Kidney (tissue), 14 donors: ENCODE results near the gene KAT7. TPM values are rescaled to one million over a fixed set of nuclear protein-coding genes. Genes with fewer than 3 reads are reported as not detected.

ENCODE experiments used
- DNase-seq, 5 donors: peaks; one replicate each; pipeline ENCODE4 v3.0.0-alpha.2; 2013 to 2020
- FAIRE-seq: peaks from 2 replicates; lab custom pipeline; 2012; peaks lifted over from hg19 to GRCh38; lab: Jason Lieb, UNC
- H3K27ac ChIP-seq, 2 donors: one replicate each; pipeline ENCODE4 v1.7.0; 2013; ENCODE audit warnings: low read depth in 2 of 2, low read length in 2 of 2, inconsistent platforms in 1 of 2
- H3K27me3 ChIP-seq: one replicate; pipeline ENCODE4 v1.7.1; 2013; ENCODE audit warnings: low read length, inconsistent platforms; ENCODE audit not compliant: control insufficient read depth, insufficient read depth
- H3K36me3 ChIP-seq, 3 donors: one replicate each; pipeline versions ENCODE4 v1.7.0 to v1.7.1; 2013; ENCODE audit warnings: low read length in 3 of 3, control low read depth in 1 of 3, inconsistent platforms in 1 of 3; ENCODE audit not compliant: insufficient read depth in 3 of 3, control insufficient read depth in 2 of 3
- H3K4me1 ChIP-seq, 3 donors: one replicate each; pipeline versions ENCODE4 v1.7.0 to v1.7.1; 2013; ENCODE audit warnings: low read length in 3 of 3, inconsistent platforms in 1 of 3, low read depth in 1 of 3; ENCODE audit not compliant: control insufficient read depth in 2 of 3, insufficient read depth in 2 of 3
- H3K4me3 ChIP-seq, 3 donors: one replicate each; pipeline versions ENCODE4 v1.7.0 to v1.8.1; 2013; ENCODE audit warnings: low read length in 3 of 3, control low read depth in 1 of 3, inconsistent platforms in 1 of 3
- H3K9ac ChIP-seq, 3 donors: one replicate each; pipeline versions ENCODE4 v1.7.0 to v1.7.1; 2013; ENCODE audit warnings: low read length in 3 of 3, control low read depth in 1 of 3, inconsistent platforms in 1 of 3
- H3K9me3 ChIP-seq, 3 donors: one replicate each; pipeline versions ENCODE4 v1.7.0 to v1.7.1; 2013; ENCODE audit warnings: low read length in 3 of 3, control low read depth in 1 of 3, inconsistent platforms in 1 of 3; ENCODE audit not compliant: control insufficient read depth in 2 of 3, insufficient read depth in 1 of 3
- CTCF ChIP-seq: IDR thresholded peaks from 3 replicates; pipeline ENCODE4 v1.5.1; 2012; ENCODE audit warnings: mild to moderate bottlenecking, moderate library complexity, borderline replicate concordance; ENCODE audit not compliant: insufficient read depth; ENCODE audit errors: extremely low read depth
- intact Hi-C: fragments of 100-400 bp; cut with DNase I; formaldehyde crosslinking; loops from one replicate; pipeline ENCODE4 v1.11.1; 2022
- polyA plus RNA-seq: library from polyadenylated mRNA; stranded (reverse); fragments of 350-450 nt; fragmentation: Illumina TruSeq; extraction: RNeasy Lipid Tissue Mini Kit (QIAGEN cat#74804); gene quantifications from one replicate; pipeline ENCODE4 v1.2.3, GENCODE V29; 2014; ENCODE audit warnings: low read depth, low replicate concordance; ENCODE audit not compliant: insufficient read depth
- total RNA-seq: library from RNA; stranded (reverse); fragmentation: NEBNext Ultra II Directional; extraction: Animal tissue kit (Norgen Biotek cat#: 25700); gene quantifications from one replicate; pipeline ENCODE4 v1.2.1, GENCODE V29; 2021
- donor health status: control.
- donor health status: control.
- donor health status: control.
- donor health status: control.
- donor health status: control.
- donor health status: DM: yes; HTN: yes; CAD: no.
- donor health status: Normal renal cell carcinoma (clear cell type).

The KAT7 gene
- total and polyA plus RNA-seq, 2 donors from 2014 or later = 18.4 to 76.9 TPM

GRCh38 chr17:49870298-49870697 is 81.8 kb downstream of the KAT7 start:
- no peak for FAIRE-seq
- no peak for DNase-seq
- H3K4me3 ChIP-seq = no peak overlapping the region
- no peak overlapping the region for H3K27ac ChIP-seq
- TF ChIP-seq CTCF = no peak
- intact Hi-C loops = no loop called here
- H3K36me3 ChIP-seq = no peaks in the 10 kb centered on the region
- H3K27me3 ChIP-seq = no peaks in the 10 kb centered on the region
- H3K9me3 ChIP-seq = no peaks in the 10 kb centered on the region
- no peak overlapping the region for H3K9ac ChIP-seq
- H3K4me1 ChIP-seq = peaks cover 0 to 5% (median 0%) of the 10 kb centered on the region in 3 donors

GRCh38 chr17:49871211-49871610 is 82.7 kb downstream of the KAT7 start:
- no peaks in the 10 kb centered on the region for H3K4me1 ChIP-seq
- H3K27me3 ChIP-seq = no peaks in the 10 kb centered on the region
- TF ChIP-seq CTCF = no peak
- no peak overlapping the region for H3K9ac ChIP-seq
- DNase-seq (no peak), FAIRE-seq (no peak)
- no peak overlapping the region for H3K27ac ChIP-seq
- intact Hi-C loops = no loop called here
- no peaks in the 10 kb centered on the region for H3K36me3 ChIP-seq
- H3K4me3 ChIP-seq = no peak overlapping the region
- H3K9me3 ChIP-seq = no peaks in the 10 kb centered on the region

GRCh38 chr17:49872754-49873377 is 84.4 kb downstream of the KAT7 start:
- no peaks in the 10 kb centered on the region for H3K4me1 ChIP-seq

More at GRCh38 chr17:49872754-49873377, 84.4 kb downstream of the KAT7 start:
- Histone ChIP-seq H3K4me3 (no peak overlapping the region), H3K36me3 (no peaks in the 10 kb centered on the region), H3K27ac (no peak overlapping the region), H3K9me3 (no peaks in the 10 kb centered on the region), H3K9ac (no peak overlapping the region), H3K27me3 (no peaks in the 10 kb centered on the region)
- DNase-seq (peak in 1 of 5 donors; percentile 33), FAIRE-seq (no peak)
- intact Hi-C loops = no loop called here
- no peak for TF ChIP-seq CTCF
